Measurements from ENCODE around the gene KCNG2.

KCNG2 gene

DNA sequence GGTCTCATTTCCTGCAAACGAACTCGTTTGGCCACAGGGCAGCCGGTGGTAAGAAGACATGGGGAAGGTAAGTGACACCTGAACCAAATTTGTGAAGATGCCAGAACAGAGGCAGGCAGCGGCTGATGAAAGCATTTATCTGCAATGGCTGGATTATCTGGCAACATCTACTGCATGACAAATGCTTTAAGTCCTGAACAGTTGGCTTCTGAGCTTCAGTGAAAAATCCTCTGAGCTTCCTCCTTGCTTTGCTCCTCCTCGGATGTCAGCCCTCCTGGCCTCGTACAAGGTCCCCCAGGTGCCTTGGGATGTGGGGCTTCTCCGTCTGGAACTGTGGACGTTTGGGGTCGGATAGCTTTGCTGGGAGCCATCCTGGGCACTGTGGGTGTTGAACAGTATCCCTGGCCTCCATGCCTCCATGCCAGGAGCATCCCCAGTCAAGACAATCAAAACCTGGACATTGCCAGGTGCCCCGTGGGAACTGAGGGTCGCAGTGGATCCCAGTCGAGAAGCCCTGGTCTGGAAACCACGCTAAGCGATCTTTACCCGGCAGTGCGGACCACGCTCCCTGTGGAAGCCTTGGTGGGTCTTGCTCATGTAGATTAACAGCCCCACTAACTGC lies 49.3 kb downstream of the KCNG2 start:
- no peaks in the 10 kb centered on the region for H3K79me1 ChIP-seq (ENCODE audit: low read length)
- H3K36me3 ChIP-seq (ENCODE audit: control insufficient read depth in 1 of 2, insufficient read depth in 2 of 2, low read length in 2 of 2), result no peaks in the 10 kb centered on the region
- H2AFZ ChIP-seq (ENCODE audit: insufficient read depth, low read length, poor library complexity), result no peak overlapping the region
- no peaks in the 10 kb centered on the region for H3K4me1 ChIP-seq (ENCODE audit: control insufficient read depth in 1 of 2, insufficient read depth in 2 of 2, low read length in 2 of 2)
- no peak overlapping the region for H4K8ac ChIP-seq (ENCODE audit: low read depth, low read length)
- no peak overlapping the region for H3K27ac ChIP-seq (ENCODE audit: low read depth, low read length)
- no peak overlapping the region for H4K91ac ChIP-seq (ENCODE audit: low read depth, low read length)
- H3K27me3 ChIP-seq (ENCODE audit: insufficient read depth, low read length), result no peaks in the 10 kb centered on the region
- no peak overlapping the region for H3K9ac ChIP-seq (ENCODE audit: low read length)
- no peak overlapping the region for H2AK5ac ChIP-seq (ENCODE audit: low read length)
- H3K4me2 ChIP-seq (ENCODE audit: low read length), result no peak overlapping the region
- no peak overlapping the region for H2BK120ac ChIP-seq (ENCODE audit: insufficient read depth, low read length, poor library complexity)
- H2BK5ac ChIP-seq (ENCODE audit: low read depth, low read length, poor library complexity), result no peak overlapping the region
- H3K4me3 ChIP-seq (ENCODE audit: low read depth, low read length), result no peak overlapping the region
- H3K9me3 ChIP-seq (ENCODE audit: insufficient read depth, low read depth, low read length), result peaks cover 2% of the 10 kb centered on the region
- DNase-seq, result no peak
- no peak overlapping the region for H3K23ac ChIP-seq (ENCODE audit: low read length)
- H3K18ac ChIP-seq (ENCODE audit: low read length), result no peak overlapping the region
- H3K79me2 ChIP-seq (ENCODE audit: control insufficient read depth, insufficient read depth, low read length, poor library complexity), result no peaks in the 10 kb centered on the region
- WGBS (ENCODE audit: extremely low coverage, insufficient coverage, insufficient read length), result no CpG with 5 or more reads among the region's 17 CpGs
- no peak overlapping the region for H3K14ac ChIP-seq (ENCODE audit: low read length)
- no peak overlapping the region for H2BK12ac ChIP-seq (ENCODE audit: low read length)
- H3K4ac ChIP-seq (ENCODE audit: low read depth, low read length), result no peak overlapping the region
- H4K12ac ChIP-seq (ENCODE audit: low read depth, low read length), result no peak overlapping the region

DNA sequence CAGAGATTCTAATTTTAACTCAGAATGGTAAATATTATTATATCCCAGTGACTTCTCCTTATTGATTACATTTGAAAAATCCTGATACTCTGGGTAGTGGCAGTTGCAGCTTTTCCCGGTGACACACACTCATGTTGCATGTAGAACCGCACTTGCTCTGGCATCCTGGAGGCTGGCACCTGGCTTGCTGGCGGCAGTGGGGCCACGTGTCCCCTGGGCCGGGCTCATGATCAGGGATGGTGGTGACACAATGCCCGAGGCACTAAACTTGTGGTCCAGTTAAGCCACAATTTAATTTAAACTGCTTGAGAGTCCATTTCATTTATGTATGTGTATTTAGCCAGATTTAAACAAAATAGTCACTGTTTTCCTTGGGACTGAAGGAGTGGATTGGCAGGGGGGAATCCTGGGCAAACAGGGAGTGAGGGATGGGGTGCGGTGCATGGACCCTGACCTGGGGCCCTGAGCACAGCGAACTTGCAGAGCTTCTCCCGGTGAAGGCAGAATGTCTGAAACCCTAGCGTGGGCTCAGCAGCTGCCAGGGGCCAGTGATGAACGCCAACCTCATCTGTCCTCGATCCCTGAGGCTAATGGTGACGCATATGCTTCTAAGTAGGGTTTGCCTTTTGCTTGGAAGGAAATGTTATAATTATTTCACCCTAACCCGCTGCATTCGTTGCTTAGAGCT lies 50.0 kb downstream of the KCNG2 start:
- no peak overlapping the region for H4K12ac ChIP-seq (ENCODE audit: low read depth, low read length)
- H3K18ac ChIP-seq (ENCODE audit: low read length), result no peak overlapping the region
- H2AFZ ChIP-seq (ENCODE audit: insufficient read depth, low read length, poor library complexity), result no peak overlapping the region
- H3K9ac ChIP-seq (ENCODE audit: low read length), result no peak overlapping the region
- no peak overlapping the region for H2BK120ac ChIP-seq (ENCODE audit: insufficient read depth, low read length, poor library complexity)
- no peak overlapping the region for H2BK5ac ChIP-seq (ENCODE audit: low read depth, low read length, poor library complexity)
- no peak overlapping the region for H3K4me2 ChIP-seq (ENCODE audit: low read length)
- no peak overlapping the region for H2AK5ac ChIP-seq (ENCODE audit: low read length)
- no peaks in the 10 kb centered on the region for H3K79me1 ChIP-seq (ENCODE audit: low read length)
- no peak overlapping the region for H3K4me3 ChIP-seq (ENCODE audit: low read depth, low read length)
- H3K36me3 ChIP-seq (ENCODE audit: control insufficient read depth in 1 of 2, insufficient read depth in 2 of 2, low read length in 2 of 2), result no peaks in the 10 kb centered on the region
- H3K14ac ChIP-seq (ENCODE audit: low read length), result no peak overlapping the region
- no peak overlapping the region for H3K4ac ChIP-seq (ENCODE audit: low read depth, low read length)
- H3K27me3 ChIP-seq (ENCODE audit: insufficient read depth, low read length), result no peaks in the 10 kb centered on the region
- no peak for DNase-seq
- H3K9me3 ChIP-seq (ENCODE audit: insufficient read depth, low read depth, low read length), result no peaks in the 10 kb centered on the region
- H2BK12ac ChIP-seq (ENCODE audit: low read length), result no peak overlapping the region
- H3K27ac ChIP-seq (ENCODE audit: low read depth, low read length), result no peak overlapping the region
- WGBS (ENCODE audit: extremely low coverage, insufficient coverage, insufficient read length), result no CpG with 5 or more reads among the region's 15 CpGs
- no peaks in the 10 kb centered on the region for H3K79me2 ChIP-seq (ENCODE audit: control insufficient read depth, insufficient read depth, low read length, poor library complexity)
- no peak overlapping the region for H4K8ac ChIP-seq (ENCODE audit: low read depth, low read length)
- H3K23ac ChIP-seq (ENCODE audit: low read length), result no peak overlapping the region
- no peaks in the 10 kb centered on the region for H3K4me1 ChIP-seq (ENCODE audit: control insufficient read depth in 1 of 2, insufficient read depth in 2 of 2, low read length in 2 of 2)
- no peak overlapping the region for H4K91ac ChIP-seq (ENCODE audit: low read depth, low read length)

DNA sequence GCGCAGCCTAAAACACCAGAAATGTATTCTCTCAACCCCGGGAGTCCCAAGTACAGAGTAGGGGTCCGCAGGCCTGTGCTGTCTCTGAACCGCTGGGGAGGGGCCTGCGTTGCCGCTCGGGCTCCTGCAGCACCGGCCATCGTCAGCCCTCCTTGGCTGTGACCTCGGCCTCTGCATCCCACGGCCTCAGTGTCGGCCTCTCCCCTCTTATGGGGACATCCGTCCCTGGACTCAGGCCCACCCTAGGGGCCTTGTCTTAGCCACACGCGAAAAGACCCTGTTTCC lies 50.5 kb downstream of the KCNG2 start:
- Histone ChIP-seq H3K14ac (ENCODE audit: low read length) (no peak overlapping the region), H3K4me2 (ENCODE audit: low read length) (no peak overlapping the region), H2BK12ac (ENCODE audit: low read length) (no peak overlapping the region), H3K27me3 (ENCODE audit: insufficient read depth, low read length) (no peaks in the 10 kb centered on the region), H2AFZ (ENCODE audit: insufficient read depth, low read length, poor library complexity) (no peak overlapping the region), H2BK120ac (ENCODE audit: insufficient read depth, low read length, poor library complexity) (no peak overlapping the region), H3K79me1 (ENCODE audit: low read length) (no peaks in the 10 kb centered on the region), H3K4ac (ENCODE audit: low read depth, low read length) (no peak overlapping the region), H2BK5ac (ENCODE audit: low read depth, low read length, poor library complexity) (no peak overlapping the region), H3K4me1 (ENCODE audit: control insufficient read depth in 1 of 2, insufficient read depth in 2 of 2, low read length in 2 of 2) (no peaks in the 10 kb centered on the region), H3K79me2 (ENCODE audit: control insufficient read depth, insufficient read depth, low read length, poor library complexity) (no peaks in the 10 kb centered on the region), H3K4me3 (ENCODE audit: low read depth, low read length) (no peak overlapping the region), H3K9ac (ENCODE audit: low read length) (no peak overlapping the region), H3K23ac (ENCODE audit: low read length) (no peak overlapping the region), H2AK5ac (ENCODE audit: low read length) (no peak overlapping the region), H4K91ac (ENCODE audit: low read depth, low read length) (no peak overlapping the region), H3K36me3 (ENCODE audit: control insufficient read depth in 1 of 2, insufficient read depth in 2 of 2, low read length in 2 of 2) (no peaks in the 10 kb centered on the region), H4K12ac (ENCODE audit: low read depth, low read length) (no peak overlapping the region), H3K9me3 (ENCODE audit: insufficient read depth, low read depth, low read length) (no peaks in the 10 kb centered on the region), H3K27ac (ENCODE audit: low read depth, low read length) (no peak overlapping the region), H3K18ac (ENCODE audit: low read length) (no peak overlapping the region), H4K8ac (ENCODE audit: low read depth, low read length) (no peak overlapping the region)
- DNase-seq, result no peak
- WGBS (ENCODE audit: extremely low coverage, insufficient coverage, insufficient read length), result no CpG with 5 or more reads among the region's 15 CpGs

DNA sequence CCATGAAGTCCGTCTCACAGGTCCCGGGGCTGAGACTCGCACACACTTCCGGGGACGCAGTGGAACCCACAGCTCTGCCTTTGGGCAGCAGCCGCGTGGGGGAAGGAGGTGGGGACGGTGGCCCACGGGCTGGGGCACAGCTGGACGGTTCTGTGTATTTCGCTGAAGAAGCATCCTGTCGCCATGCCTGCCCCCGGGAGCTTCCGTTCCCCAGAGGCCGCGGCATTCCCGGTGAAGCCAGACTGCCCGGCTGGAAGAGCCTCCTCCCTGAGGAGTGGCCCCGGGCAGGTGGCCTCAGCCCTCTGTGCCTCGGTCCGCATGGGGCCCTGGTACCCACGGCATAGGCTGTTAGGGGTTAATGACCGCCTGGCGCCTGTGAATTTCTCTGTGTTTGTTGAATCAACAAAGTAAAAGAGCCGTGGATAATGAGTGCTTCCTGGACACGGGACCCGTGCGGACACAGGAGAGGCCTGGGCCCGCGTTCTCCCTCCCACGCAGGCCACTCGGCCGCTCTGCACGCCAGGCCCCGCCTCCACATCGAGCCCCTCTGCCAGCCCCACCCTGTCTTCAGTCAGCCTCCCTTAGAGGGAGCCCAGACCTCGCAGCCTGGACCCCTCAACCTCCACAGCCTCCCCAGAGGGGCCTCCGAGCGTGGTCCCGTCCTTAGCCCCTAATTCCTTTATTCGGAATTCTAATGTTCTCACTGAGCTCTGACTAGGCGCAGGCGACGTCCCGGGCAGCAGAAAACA lies 51.0 kb downstream of the KCNG2 start:
- H3K14ac ChIP-seq (ENCODE audit: low read length), result no peak overlapping the region
- no peak overlapping the region for H4K91ac ChIP-seq (ENCODE audit: low read depth, low read length)
- no peak overlapping the region for H3K4me2 ChIP-seq (ENCODE audit: low read length)
- no peaks in the 10 kb centered on the region for H3K79me2 ChIP-seq (ENCODE audit: control insufficient read depth, insufficient read depth, low read length, poor library complexity)
- H3K79me1 ChIP-seq (ENCODE audit: low read length), result no peaks in the 10 kb centered on the region
- H4K8ac ChIP-seq (ENCODE audit: low read depth, low read length), result no peak overlapping the region
- H3K4me1 ChIP-seq (ENCODE audit: control insufficient read depth in 1 of 2, insufficient read depth in 2 of 2, low read length in 2 of 2), result no peaks in the 10 kb centered on the region
- no peak overlapping the region for H3K18ac ChIP-seq (ENCODE audit: low read length)
- H4K12ac ChIP-seq (ENCODE audit: low read depth, low read length), result no peak overlapping the region
- no peak overlapping the region for H2AFZ ChIP-seq (ENCODE audit: insufficient read depth, low read length, poor library complexity)
- no peak overlapping the region for H2BK5ac ChIP-seq (ENCODE audit: low read depth, low read length, poor library complexity)
- no peaks in the 10 kb centered on the region for H3K27me3 ChIP-seq (ENCODE audit: insufficient read depth, low read length)
- no peak for DNase-seq
- no peaks in the 10 kb centered on the region for H3K9me3 ChIP-seq (ENCODE audit: insufficient read depth, low read depth, low read length)
- H3K4ac ChIP-seq (ENCODE audit: low read depth, low read length), result no peak overlapping the region
- no peaks in the 10 kb centered on the region for H3K36me3 ChIP-seq (ENCODE audit: control insufficient read depth in 1 of 2, insufficient read depth in 2 of 2, low read length in 2 of 2)
- H2AK5ac ChIP-seq (ENCODE audit: low read length), result no peak overlapping the region
- no peak overlapping the region for H3K9ac ChIP-seq (ENCODE audit: low read length)
- no peak overlapping the region for H2BK120ac ChIP-seq (ENCODE audit: insufficient read depth, low read length, poor library complexity)
- no peak overlapping the region for H2BK12ac ChIP-seq (ENCODE audit: low read length)
- no peak overlapping the region for H3K27ac ChIP-seq (ENCODE audit: low read depth, low read length)
- no peak overlapping the region for H3K23ac ChIP-seq (ENCODE audit: low read length)
- H3K4me3 ChIP-seq (ENCODE audit: low read depth, low read length), result no peak overlapping the region
- no CpG with 5 or more reads among the region's 45 CpGs for WGBS (ENCODE audit: extremely low coverage, insufficient coverage, insufficient read length)

Measured in trophoblast cell (in vitro differentiated cells and primary cell).